Globus pallidus (tissue), 1 donor: Measurements from ENCODE around the gene KLHDC10.
"Not testable (repeated sequence)": the region's sequence is repeated elsewhere in the genome, so short reads cannot be mapped to it uniquely, and the experiment has no call there.

Source experiments
- DNase-seq: peaks from one replicate; pipeline ENCODE4 v3.0.0-alpha.2; 2015; ENCODE audit warnings: low spot score

KLHDC10 gene

DNA sequence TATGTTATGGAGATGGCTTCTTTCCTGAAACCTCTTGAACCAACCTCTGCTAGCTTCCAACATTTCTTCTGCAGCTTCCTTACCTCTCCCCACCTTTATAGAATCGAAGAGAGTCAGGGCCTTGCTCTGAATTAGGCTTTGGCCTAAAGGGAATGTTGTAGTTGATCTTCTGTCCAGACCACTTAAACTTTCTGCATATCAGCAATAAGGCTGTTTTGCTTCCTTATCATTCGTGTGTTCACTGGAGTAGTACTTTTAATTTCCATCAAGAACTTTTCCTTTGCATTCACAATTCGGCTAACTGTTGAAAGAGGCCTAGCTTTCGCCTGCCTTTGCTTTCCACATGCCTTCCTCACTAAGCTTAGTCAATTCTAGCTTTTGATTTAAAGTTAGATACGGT lies 48.0 kb downstream of the KLHDC10 start:
- DNase-seq, result no peak

DNA sequence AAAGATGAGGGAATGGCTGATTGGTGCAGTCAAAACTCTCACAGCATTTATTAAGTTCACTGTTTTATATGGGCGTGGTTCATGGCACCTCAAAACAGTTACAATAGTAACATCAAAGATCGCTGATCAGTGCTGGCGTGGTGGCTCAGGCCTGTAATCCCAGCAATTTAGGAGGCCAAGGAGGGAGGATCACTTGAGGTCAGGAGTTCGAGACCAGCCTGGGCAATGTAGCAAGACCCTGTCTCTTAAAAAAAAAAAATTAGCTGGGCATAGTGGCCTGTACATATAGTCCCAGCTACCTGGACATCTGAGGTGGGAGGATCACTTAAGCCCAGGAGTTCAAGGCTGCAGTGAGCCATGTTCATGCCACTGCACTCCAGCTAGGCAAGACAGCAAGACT lies 48.5 kb downstream of the KLHDC10 start:
- no peak for DNase-seq

DNA sequence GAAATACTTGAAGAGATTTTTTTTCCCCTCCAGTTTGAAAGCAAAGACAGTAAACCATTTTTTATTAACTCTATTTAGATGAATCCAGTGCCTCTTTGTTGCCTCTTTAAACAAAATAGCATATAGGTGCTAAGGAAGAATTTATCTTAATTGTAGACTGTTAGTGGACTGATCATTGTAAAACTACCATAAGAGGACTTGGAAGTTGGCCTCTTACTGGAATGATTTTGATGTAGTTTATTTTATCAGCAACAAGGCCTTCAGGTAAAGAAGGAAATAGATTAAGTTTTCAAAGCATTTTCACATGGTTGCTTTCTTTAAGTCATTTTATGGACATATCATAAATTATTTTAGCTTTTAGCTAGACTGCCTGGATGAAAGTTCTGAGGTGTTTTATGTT lies 53.2 kb downstream of the KLHDC10 start:
- DNase-seq, result no peak

DNA sequence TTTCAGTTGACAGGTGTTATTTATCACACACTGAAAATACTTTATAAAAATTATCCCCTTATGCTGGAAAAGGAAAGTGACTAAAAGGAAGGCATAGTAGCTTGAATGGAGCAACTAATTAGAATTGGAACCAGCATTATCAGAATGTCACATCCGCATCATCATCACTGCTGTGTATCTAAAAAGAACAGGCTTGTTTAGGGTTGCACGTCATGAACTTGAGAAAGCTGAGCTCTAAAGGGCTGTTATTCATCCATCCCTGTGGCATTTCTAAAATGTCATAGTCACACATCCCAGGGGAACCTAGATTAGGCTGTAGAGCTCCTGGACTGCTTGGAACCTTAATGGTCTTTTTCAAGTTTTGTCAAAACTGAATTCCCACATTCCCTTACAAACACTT lies 54.4 kb downstream of the KLHDC10 start:
- no peak for DNase-seq

DNA sequence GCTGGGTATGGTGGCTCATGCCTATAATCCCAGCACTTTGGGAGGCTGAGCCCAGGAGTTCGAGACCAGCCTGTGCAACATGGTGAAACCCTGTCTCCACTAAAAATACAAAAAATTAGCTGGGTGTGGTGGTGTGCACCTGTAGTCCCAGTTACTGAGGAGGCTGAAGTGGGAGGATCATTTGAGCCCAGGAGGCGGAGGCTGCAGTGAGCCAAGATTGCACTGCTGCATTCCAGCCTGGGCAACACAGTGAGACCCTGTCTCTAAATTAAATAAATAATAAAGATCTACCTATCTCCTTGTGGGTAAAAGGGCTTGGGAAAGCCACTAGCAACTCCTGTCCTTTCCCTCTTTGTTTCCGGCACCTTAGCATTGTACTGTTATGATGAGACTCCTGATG lies 56.5 kb downstream of the KLHDC10 start:
- DNase-seq, result not testable (repeated sequence)

DNA sequence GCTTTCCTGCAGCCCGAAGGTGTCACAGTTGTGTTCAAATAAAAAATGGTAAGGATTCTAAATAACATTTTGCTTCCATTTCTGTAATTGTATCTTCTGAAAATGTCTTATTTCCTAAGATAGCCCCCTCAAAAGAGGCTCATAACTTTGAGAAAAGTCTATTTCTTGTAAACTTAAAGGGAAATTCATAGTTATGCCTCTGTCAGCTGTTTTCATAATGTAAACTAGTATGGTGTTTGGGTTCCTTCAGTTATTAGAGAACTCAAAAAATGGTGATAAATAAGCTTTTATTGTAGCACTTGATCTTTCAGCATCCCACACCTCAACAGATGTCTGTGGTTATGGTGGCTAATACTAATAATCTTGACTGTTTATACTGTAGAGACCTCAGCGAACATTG lies 57.1 kb downstream of the KLHDC10 start:
- no peak for DNase-seq

DNA sequence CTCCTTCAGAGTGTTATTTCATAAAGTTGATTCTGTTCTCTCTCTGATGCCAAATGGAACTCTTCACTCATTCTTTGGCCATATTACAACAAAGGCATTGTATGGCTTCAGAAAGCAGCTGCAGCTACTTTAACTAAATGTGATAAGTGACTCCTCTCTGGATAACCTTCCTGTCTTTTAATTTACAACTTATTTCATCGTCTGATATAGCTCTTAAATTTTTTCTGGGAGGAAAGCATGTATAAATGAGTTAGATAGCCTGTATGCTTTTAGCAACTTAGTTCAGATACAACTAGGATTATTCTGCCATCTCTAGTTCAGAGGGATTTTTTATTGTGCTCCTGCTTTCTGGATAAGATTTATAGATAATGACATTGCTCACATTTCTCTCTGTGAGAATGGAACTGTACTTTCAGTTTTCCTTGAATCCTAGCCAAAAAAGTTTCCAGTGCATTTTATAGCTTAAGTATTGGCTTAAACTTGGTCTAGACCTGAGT lies 57.5 kb downstream of the KLHDC10 start:
- no peak for DNase-seq

DNA sequence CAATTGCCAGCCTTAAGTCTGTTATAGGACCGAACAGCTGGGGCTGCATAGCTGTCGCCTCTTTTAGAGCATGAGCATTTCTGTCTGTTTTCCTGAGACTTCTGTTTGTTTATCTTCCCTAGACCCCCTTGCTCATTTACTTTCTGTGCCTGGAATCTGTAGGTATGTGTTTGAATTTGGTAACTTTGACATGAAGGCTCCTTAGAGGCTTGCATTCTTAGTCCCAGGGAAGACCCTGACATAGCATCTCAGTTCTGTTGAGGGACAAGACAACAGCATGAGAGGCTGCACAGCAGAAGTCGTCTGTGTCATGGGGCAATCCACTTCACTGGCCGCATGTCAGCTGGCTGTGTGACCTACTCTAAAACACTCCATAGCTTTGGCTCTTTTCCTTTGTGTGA lies 58.7 kb downstream of the KLHDC10 start:
- no peak for DNase-seq

DNA sequence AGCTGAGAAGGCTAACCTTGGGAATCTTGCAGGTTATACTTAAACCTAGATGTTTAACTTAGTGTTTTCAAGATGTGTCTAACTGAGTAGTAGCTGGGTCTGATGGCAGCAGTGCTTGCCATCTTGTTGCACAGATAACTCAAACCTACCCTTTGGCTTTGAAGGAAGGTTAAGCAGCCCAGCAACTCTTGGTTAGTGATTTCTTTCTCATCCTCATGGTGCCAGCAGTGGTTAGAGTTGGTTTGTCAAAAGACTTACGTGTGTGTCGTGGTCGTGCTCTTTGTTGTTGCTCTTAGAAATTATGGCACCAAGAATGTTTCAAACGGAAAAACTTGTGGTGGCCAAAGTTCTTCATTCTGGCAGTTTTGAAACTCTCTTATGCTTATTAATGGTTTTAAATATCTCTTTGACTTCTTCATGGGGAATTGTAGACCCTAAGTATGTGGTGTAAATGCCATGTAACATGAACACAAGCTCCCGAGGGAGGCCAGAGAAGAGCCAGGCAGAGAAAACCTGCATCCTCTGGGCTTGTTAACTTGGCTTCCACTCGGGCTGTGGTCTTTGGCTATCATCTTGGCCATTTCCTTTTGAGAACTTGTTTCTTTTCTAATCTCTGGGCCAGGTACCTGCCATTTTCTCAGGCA lies 61.0 kb downstream of the KLHDC10 start:
- DNase-seq, result no peak

DNA sequence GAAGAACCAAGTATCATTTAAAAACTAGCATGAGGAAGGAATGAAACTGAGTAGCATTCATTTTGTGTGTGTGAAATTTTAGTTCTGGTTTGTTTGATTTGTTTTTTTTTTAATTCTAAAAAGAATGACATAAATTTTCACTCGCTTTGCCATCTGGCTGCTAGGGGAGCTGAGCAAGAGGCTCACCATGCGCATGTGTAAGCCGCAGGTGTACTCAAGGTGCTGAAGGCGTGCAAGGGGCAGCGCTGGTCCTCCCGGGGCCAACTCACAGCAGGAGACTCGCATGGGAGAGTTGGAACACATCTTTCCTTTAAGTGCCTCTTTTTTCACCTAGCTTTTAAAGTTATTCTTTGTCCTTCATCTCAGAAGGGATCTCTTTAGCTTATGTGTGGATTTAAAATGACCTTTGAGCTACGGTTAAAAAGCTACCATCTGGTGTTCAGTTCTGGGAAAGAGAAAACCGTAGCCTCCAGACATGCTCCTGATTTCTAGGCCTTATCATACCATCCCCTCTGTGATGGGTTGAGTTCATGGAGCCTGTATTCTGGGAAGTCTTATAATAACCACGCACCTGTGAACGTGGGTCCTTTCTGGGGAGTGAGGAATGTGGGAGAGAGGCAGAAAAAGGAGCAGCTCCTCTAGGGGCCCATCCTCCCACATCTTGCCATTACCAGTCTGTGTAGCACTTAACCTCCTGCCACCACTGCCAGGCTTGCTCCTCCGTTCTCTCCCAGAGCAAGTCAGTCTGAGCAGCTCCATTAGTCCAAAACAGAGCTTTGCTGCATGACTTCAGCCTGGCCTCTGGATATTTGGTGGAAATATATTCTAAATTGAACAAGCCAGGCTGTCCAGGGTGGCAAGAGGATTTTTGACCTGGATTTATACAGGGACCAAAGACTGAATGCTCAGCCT lies 61.9 kb downstream of the KLHDC10 start:
- DNase-seq, result no peak

DNA sequence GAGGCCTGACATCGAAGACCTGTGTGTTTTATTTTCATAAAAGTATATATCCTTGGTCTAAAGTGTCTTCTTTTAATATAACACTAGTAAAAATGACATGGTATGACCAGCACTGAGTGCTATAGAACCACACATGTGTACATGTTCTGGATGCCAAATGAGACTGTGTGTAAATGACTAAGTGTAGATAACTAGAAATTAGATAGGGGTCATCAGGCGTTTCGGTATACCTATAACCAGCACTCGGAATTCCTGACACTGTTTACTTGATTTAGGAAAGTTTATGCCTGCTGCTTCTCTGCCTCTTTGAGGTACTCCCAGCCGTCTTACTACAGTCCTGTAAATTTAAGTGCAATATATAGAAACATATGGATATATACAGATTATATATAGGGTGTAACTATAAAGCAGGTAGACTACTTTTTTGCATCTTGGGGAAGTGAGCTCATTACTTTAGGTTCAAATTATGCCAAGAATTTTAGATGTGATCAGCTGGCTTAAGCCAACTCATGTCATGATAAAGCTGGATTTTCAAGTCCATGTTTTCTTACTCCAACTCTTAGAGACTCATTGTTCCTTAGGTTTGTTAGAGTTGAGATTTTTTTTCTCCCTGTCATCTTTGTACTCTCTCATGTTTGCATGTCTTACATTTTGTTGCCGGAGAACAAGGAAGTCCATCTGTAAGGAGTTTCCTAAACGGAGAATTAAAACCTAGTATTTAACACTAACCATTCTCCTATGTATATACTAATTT lies 62.9 kb downstream of the KLHDC10 start:
- no peak for DNase-seq

DNA sequence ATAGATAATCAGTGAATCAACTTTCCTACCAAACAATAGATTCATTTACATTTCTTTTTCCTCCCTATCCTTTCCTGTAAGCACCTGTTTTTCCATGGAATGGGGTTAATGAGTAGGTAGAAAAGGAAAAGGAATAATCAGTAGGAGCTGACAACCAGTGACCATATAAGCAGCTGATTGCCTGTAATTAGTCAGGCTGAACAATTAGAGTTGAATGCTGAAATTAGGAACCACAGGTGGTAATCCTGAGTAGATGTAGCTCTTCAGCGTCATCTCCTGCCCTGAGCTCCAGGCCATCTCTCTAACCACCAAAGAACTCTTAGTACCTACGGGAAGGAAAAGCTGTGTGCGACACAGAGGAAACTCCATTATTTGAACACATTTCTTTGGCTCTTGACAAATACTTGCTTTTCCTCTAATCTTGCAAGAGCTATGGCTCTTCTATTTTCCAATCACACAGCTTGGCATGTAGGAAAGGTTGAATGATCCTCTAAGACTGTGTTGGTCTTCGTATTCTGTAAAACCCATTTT lies 63.8 kb downstream of the KLHDC10 start:
- no peak for DNase-seq

DNA sequence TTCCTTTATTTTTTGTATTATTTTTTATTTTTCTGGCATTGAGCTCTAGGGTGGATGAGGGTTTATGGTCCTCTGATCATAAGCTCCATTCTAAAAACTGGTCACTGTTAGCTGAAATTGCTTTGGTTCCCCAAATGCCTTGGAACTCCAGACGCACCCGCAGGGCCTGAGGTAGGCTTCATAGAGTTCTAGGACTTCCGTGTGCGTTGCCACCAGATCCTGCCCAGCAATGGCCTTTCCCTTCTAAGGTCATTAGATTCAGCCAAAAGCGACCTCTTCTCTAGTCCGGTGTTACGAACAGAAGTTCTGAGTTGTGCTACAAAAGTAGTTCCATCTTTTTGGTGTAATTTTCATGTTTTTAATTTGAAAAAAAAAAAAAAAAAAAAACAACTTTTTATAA lies 64.4 kb downstream of the KLHDC10 start:
- DNase-seq, result no peak

DNA sequence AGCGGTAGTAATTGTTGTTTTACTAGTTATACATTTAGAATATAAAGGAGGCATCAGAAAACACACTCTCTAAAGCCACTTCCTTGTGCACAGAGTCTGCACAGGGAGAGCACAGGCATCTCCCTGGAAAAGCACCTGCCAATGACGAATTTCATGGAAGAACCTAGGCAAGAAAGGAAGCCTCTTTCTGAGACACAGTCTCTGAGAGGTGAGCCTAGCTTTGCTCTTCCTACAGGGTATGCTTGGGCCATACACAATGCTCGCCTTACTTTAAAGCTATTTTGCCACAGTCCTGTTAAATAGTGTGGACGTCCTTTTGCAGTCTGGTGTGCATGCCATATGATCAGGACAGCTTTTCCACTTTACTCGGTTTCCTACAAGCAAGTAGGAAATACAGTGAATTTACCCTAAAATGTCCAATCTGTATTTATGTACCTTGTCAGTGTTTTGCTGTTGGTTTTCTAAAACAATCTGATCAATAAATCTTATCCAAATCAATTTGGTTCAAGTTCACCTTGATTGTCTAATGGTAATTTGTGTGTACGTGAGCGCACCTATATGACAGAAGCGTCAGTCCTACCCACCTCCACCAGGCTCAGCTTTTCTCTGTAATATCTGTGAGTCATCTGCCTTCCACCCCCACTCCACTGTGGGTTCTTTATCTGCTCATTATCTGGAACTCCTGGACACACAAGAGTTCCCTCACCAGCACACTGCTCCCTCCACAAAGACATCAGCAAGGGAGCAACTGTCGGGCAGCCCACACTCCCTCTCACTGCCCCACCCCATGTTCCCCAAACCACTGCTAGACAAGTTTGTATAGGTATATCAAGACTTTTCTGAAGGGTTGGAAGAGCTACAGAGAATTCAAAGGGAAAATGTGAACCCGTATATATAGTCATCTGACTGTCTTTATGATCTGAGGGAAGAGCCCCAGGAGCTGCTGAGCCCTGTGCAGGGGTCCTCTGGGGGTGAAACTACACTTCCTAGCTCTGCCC lies 65.2 kb downstream of the KLHDC10 start:
- DNase-seq, result no peak

DNA sequence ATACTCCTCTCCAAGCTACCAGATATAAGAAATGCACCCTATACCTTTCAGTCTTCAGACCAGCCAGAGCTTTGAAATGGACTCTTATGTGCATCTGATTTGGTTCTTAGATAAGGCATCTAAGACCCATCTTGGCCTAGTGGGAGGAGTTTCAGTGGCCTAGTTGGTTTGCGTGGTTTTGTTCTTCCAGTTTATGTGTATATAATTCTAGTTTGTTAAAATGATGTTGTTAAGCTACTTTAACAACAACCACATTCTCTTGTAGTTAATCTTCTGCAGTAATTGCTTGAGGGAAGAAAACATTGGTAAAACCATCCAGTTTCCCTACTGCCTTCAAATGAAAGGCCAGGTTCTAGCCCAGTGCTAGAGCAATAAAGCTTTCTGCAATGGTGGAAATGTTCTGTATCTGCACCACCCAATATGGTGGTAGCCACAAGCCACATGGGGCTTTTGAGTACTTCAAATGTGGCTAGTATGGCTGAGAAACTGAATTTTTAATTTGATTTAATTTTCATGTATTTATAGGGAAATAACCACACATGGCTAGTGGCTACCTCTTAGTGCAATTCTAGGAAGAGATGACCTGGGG lies 66.3 kb downstream of the KLHDC10 start:
- DNase-seq, result no peak

DNA sequence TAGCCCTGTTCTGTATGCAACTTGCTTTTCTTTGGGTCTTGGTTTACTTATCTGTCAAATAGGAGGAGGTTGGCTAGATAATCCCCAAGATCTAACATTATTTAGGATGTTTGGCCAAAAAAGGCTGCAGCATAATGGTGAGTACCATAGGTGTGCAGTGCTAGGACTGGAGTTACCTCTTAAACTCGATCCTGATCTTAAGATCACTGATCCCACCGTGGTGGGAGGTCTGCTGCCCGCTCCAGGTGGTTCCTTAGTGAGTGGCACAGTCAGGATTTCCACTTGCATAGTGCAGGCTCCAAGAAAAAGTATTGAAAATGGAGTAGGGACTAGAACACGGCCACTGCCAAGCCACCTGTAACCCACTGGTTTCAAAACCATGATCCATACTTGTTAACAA lies 66.9 kb downstream of the KLHDC10 start:
- DNase-seq, result no peak

DNA sequence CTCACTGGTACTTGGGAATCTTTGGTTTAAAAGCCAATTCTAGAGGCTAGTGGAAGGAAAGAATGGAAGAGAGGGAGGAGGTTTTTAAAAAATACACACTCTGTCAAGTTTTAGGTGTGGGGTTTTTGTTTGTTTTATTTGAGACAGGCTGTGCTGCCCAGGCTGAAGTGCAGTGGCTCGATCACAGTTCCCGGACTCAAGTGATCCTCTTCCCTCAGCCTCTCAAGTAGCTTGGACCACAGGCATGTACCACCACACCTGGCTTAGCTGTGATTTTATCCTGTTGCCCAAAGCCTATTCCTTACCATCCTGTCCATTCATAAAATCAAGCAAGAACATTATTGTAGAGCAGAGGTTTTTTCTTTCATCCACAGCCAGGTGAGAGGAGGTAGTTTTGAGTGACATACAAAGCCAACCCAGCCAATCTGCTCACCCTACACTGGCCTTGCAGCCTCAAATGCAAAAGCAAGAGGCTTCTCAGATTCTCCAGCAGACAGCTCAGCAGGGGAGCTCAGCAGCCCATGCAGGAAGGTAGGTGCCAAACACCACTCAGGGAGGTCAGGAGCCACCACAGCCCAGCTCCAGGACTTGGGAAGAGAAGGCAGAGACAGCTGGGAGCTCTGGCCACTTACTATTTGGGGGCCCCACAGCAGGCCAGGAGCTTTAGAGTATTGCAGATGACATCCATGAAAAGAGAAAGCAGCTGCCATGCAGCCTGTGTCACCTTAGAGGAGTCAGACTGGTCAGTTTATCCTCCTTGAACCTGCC lies 69.0 kb downstream of the KLHDC10 start:
- DNase-seq, result no peak

DNA sequence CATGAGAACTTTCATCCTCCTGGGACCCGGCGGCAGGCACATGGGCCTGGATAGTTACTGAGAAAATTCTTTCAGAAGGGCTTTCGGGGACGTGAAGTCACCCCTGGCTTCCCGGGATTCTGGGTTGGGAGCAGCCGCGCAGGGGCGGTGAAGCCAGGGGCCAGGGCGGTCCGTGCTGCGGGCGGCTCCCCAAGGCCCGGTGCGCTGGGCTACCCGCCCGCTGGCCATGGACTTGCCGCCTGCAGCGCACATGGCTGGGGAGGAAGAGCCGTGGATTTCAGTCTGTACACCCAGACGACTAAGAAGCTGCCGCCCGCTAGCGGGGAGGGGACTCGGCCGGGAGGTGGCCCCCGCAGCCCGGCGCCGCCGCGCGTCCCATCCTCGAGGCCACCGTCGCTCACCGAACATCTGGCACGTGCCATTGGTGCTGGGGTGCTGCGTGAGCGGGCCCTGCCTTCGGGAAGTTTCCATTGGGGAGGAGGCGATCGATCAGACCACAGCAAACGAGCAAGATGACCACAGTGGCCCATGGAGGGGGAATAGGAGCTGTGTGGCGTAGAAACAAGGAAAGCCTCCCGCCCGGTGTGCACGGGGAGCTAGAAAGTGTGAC lies 70.3 kb downstream of the KLHDC10 start:
- no peak for DNase-seq

DNA sequence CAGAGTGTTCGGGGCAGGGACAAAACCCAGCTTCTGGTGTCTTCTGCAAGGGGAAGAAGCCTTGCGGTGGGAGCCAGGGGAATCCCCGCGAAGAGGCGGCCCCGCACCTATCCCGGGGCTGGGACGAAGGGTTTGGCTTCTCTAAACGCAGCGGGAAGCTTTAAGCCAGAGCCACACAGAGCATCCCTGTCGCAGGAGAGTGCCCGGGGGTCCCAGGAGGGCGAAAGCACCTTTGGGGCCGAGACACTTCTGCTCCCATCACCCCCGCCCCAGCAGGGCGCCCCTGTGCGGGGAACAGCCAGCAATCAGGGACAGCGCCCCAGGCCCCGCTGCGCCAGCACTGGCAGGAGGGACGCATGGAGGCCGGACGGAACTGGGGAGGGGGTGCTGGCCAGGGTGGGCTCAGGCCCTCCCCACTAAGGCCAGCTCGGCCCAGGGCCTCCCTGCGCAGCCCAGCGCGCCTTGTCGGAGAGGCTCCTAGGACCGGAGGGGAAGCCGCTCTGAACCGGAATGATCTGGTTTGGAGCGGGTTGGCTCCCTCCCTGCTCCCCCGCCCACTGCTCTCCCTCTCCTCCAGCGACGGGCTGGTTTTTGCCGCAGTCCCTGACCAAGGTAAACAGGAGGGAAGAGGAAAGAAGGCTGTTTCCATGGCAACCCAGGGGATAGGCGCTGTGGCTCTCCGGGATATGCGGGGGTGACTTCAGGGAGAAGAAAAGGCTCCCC lies 71.0 kb downstream of the KLHDC10 start:
- DNase-seq, result peak; percentile 51
